Lower leg skin (tissue), 3 donors: ENCODE measurements around the gene ARSB.

Experiments
- POLR2A ChIP-seq, 2 donors: fragments of 450-650 bp; IDR thresholded peaks; one replicate each; pipeline ENCODE4 v1.6.1; 2016 to 2017; ENCODE audit warnings: antibody characterized with exemption in 2 of 2, mild to moderate bottlenecking in 1 of 2, moderate library complexity in 1 of 2
- TF ChIP-seq, protein P1 (sequence below), 3 donors: fragments of 450-650 bp; IDR thresholded peaks; one replicate each; pipeline ENCODE4 v1.5.1; 2016; ENCODE audit warnings: antibody characterized with exemption in 3 of 3, mild to moderate bottlenecking in 3 of 3, moderate library complexity in 2 of 3

DNA sequence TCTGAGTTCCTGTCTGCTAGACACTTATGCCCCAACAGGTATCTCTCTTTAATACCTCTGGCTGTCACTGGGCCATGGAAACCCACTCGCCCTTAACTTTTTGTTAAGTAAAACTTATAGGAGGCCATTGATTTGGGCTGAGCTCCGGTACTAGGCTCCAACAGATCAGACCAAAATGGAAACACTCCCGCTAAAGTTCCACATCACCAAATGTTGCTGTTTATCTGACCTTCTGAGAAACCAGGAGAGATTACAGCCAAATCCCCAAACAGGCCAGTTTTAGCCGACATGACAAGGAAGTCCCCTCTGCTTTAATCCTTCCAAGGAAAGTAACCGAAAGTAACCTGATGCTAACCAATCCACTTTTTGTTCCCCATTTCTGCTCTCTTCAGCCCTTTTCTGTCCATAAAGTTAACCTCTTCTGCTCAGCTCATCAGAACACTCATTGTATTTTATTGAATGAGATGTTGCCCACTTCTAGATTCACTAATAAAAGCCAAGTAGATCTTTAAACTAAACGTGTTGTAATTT, 221.4 kb downstream of the ARSB start:
- TF ChIP-seq, protein P1, sequence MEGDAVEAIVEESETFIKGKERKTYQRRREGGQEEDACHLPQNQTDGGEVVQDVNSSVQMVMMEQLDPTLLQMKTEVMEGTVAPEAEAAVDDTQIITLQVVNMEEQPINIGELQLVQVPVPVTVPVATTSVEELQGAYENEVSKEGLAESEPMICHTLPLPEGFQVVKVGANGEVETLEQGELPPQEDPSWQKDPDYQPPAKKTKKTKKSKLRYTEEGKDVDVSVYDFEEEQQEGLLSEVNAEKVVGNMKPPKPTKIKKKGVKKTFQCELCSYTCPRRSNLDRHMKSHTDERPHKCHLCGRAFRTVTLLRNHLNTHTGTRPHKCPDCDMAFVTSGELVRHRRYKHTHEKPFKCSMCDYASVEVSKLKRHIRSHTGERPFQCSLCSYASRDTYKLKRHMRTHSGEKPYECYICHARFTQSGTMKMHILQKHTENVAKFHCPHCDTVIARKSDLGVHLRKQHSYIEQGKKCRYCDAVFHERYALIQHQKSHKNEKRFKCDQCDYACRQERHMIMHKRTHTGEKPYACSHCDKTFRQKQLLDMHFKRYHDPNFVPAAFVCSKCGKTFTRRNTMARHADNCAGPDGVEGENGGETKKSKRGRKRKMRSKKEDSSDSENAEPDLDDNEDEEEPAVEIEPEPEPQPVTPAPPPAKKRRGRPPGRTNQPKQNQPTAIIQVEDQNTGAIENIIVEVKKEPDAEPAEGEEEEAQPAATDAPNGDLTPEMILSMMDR (IDR thresholded peaks at IDR 0.05): no peak
- TF ChIP-seq POLR2A (IDR thresholded peaks at IDR 0.05): no peak
